HFFc6 (cell line): ENCODE measurements around the gene OPA1. TPM values are rescaled to one million over a fixed set of nuclear protein-coding genes. Genes with fewer than 3 reads are reported as not detected.

Experiments
- DNase-seq: peaks from one replicate; pipeline ENCODE4 v3.0.0-alpha.2; 2018
- H3K27ac Mint-ChIP-seq: 2 replicates; pipeline ENCODE4 v1.8.0; 2020; ENCODE audit warnings: mild to moderate bottlenecking, mixed read lengths
- H3K27me3 Mint-ChIP-seq: 2 replicates; pipeline ENCODE4 v1.8.0; 2021; ENCODE audit warnings: mild to moderate bottlenecking, moderate library complexity, mixed read lengths; ENCODE audit not compliant: insufficient read depth
- H3K36me3 Mint-ChIP-seq: 2 replicates; pipeline ENCODE4 v1.8.0; 2021; ENCODE audit warnings: low read depth, mixed read lengths
- H3K4me1 Mint-ChIP-seq: 2 replicates; pipeline ENCODE4 v1.8.0; 2020; ENCODE audit warnings: low read depth, mixed read lengths
- H3K4me3 Mint-ChIP-seq: 2 replicates; pipeline ENCODE4 v1.8.0; 2020; ENCODE audit warnings: mild to moderate bottlenecking, moderate library complexity, mixed read lengths
- H3K9me3 Mint-ChIP-seq: 2 replicates; pipeline ENCODE4 v1.8.0; 2020; ENCODE audit warnings: mild to moderate bottlenecking, mixed read lengths
- total RNA-seq, 6 experiments: library from RNA; stranded (reverse); fragmentation: NEBNext Ultra II Directional; extraction: Animal tissue kit (Norgen Biotek cat#: 25700); gene quantifications; 2 replicates in 1 of 6; 3 replicates in 5 of 6; pipeline ENCODE4 v1.2.3, GENCODE V29; 2021
- TF ChIP-seq, protein P1 (sequence below): fragments of 200-600 bp; sonication (generic); IDR thresholded peaks from 2 replicates; pipeline ENCODE4 v1.5.0; 2021; ENCODE audit warnings: antibody characterized with exemption, mild to moderate bottlenecking

Gene OPA1
- total RNA-seq, 6 experiments from 2014 or later, result 55.7 to 69.0 (median 64.9) TPM

DNA sequence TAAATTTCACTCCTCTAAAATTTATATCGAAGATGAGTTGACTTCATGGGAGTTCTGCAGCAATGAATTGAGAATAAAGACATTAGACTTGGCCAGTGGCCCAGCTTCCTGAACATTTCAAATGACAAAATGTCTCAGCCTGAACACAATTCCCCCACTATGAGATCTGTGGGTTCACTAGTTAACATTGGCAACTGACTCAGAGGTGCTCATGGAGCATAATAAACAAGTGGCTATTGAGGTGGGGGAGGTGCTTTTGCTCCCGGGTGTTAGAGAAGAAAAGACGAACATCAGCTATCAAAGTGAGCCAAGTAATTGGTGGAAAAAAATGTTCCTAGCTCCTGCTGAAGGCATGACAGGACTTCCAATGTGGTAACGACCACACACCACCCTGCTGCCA lies 44.6 kb upstream of the OPA1 start:
- Mint-ChIP-seq H3K4me3 (no peak overlapping the region), H3K27ac (no peak overlapping the region), H3K9me3 (peaks cover 5% of the 10 kb centered on the region), H3K27me3 (no peaks in the 10 kb centered on the region; the same call in 1 of the 2 replicates), H3K4me1 (no peaks in the 10 kb centered on the region), H3K36me3 (no peaks in the 10 kb centered on the region)
- DNase-seq, result no peak
- TF ChIP-seq, protein P1, sequence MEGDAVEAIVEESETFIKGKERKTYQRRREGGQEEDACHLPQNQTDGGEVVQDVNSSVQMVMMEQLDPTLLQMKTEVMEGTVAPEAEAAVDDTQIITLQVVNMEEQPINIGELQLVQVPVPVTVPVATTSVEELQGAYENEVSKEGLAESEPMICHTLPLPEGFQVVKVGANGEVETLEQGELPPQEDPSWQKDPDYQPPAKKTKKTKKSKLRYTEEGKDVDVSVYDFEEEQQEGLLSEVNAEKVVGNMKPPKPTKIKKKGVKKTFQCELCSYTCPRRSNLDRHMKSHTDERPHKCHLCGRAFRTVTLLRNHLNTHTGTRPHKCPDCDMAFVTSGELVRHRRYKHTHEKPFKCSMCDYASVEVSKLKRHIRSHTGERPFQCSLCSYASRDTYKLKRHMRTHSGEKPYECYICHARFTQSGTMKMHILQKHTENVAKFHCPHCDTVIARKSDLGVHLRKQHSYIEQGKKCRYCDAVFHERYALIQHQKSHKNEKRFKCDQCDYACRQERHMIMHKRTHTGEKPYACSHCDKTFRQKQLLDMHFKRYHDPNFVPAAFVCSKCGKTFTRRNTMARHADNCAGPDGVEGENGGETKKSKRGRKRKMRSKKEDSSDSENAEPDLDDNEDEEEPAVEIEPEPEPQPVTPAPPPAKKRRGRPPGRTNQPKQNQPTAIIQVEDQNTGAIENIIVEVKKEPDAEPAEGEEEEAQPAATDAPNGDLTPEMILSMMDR, result no peak

DNA sequence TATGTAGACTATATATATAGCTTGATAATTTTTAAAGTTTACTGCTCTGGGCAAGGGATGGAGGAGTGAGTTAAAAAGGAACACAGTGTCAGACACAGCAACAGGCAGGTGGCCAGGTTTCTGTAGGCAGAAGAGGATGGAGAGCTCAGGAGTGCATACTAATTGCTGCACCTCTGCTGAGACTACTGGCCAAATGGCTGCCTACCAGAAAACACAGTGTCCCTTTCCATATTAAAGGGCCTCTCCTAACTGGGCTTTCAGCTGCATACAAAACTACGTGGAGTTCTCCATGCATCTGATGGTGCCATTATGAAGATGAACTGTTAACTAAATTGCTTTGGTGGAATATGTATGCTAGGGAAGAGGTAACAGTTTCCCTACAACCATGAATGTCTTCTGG lies 40.1 kb upstream of the OPA1 start:
- Mint-ChIP-seq H3K36me3 (no peaks in the 10 kb centered on the region), H3K27ac (no peak overlapping the region), H3K9me3 (no peaks in the 10 kb centered on the region), H3K4me1 (no peaks in the 10 kb centered on the region), H3K4me3 (no peak overlapping the region), H3K27me3 (no peaks in the 10 kb centered on the region; the same call in 1 of the 2 replicates)
- DNase-seq, result no peak
- TF ChIP-seq, protein P1, result no peak

DNA sequence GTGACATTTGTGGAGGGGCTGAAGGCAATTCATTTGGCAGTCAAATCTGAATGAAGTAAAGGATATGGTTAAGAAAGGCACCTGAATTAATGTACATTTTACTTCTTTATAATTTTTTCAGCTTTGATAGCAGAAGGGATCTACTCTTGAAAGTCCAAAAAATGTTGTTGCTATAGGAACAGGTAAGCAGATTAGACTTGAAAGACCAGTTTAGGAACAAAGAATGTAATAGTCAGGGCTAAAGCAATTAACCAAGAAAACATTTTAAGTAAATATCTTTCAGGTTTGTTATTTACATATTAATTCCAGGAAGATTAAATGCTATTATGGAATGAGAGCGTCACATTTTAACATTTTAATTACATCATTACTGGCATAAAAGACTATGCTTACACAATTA lies 39.4 kb upstream of the OPA1 start:
- Mint-ChIP-seq H3K9me3 (no peaks in the 10 kb centered on the region), H3K4me3 (no peak overlapping the region), H3K27ac (no peak overlapping the region), H3K36me3 (no peaks in the 10 kb centered on the region), H3K4me1 (no peaks in the 10 kb centered on the region), H3K27me3 (no peaks in the 10 kb centered on the region; the same call in 1 of the 2 replicates)
- TF ChIP-seq, protein P1, result no peak
- no peak for DNase-seq

DNA sequence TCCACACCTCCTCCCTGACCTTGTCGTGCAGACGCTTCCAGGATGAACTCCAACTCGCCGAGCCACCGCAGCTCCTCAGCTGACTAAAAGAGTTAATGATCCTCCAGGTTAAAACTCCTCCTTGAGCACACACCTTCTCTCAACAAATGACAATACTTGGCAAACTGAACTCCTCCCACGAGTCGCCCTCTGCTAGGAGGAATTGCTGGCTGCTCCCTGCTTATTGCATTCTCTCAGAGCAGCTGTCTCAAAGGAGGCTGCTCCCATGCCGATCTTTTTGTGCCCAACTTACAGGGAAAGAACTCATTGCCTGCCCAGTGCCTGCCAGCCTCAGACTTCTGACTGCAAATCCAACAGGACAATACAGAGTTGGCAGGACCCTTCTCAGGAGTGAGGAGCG lies 38.2 kb upstream of the OPA1 start, which contains the start of gene ATP13A4:
Gene ATP13A4 (minus strand): TSS at position 85 of the 400 bp plus-strand sequence. CDS start 96 bp downstream, outside the sequence.
- no peaks in the 10 kb centered on the region for H3K4me1 Mint-ChIP-seq
- no peaks in the 10 kb centered on the region for H3K9me3 Mint-ChIP-seq
- no peaks in the 10 kb centered on the region; the same call in 1 of the 2 replicates for H3K27me3 Mint-ChIP-seq
- no peak for DNase-seq
- no peak within 1 kb of the TSS for H3K27ac Mint-ChIP-seq
- H3K4me3 Mint-ChIP-seq, result no peak within 1 kb of the TSS
- TF ChIP-seq, protein P1, result no peak
- H3K36me3 Mint-ChIP-seq, result no peaks in the 10 kb centered on the region

DNA sequence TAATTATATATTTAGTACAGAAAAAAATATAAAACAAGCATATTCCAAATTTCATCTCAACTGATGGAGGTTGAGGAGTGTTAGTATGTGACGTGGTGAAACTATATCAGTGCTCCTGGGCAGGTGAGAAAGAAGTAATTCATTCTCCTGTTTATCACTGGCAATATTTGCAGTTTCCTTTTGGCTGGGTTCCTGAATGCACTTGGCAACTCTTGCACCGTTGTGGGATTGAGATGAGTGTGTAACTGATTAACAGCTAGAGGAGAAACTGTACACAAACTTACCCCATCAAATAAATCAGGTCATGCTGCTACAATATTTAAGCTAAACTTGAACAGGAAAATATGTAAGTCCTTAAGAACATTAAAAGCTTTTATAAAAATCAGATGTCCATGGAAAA lies 36.2 kb upstream of the OPA1 start:
- H3K4me3 Mint-ChIP-seq, result no peak overlapping the region
- H3K4me1 Mint-ChIP-seq, result no peaks in the 10 kb centered on the region
- H3K27me3 Mint-ChIP-seq, result no peaks in the 10 kb centered on the region; the same call in none of the 2 replicates
- no peaks in the 10 kb centered on the region for H3K36me3 Mint-ChIP-seq
- DNase-seq, result no peak
- no peak overlapping the region for H3K27ac Mint-ChIP-seq
- H3K9me3 Mint-ChIP-seq, result no peaks in the 10 kb centered on the region
- TF ChIP-seq, protein P1, result no peak

DNA sequence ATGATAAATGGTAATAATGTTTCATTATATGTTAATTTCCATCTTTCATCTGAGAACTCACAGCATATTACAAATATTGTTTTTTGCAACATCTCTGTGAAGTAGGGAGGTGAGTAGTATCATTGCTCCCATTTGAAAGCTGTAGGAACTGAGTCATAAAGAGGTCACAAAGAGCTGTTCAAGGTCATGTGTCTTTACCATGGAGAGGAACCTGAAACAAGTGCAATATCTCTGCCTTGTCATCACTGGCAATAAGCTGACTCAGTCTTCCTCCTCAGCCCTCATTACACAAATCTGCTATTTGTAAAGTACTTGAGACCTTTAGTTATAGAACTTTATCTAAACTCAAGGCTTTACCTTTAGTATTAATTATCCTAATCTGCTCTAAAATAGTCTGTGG lies 33.9 kb upstream of the OPA1 start:
- H3K4me3 Mint-ChIP-seq, result no peak overlapping the region
- TF ChIP-seq, protein P1, result no peak
- H3K27ac Mint-ChIP-seq, result no peak overlapping the region
- DNase-seq, result no peak
- no peaks in the 10 kb centered on the region for H3K36me3 Mint-ChIP-seq
- no peaks in the 10 kb centered on the region; the same call in none of the 2 replicates for H3K27me3 Mint-ChIP-seq
- H3K9me3 Mint-ChIP-seq, result no peaks in the 10 kb centered on the region
- H3K4me1 Mint-ChIP-seq, result no peaks in the 10 kb centered on the region
